HG03558 (cell line): ENCODE data around the gene SLC16A11.

Experiments
- ATAC-seq: cut with Tn5 transposase; IDR thresholded peaks from one replicate; pipeline ENCODE4 v1.9.1; 2021; ENCODE audit warnings: moderate number of reproducible peaks; ENCODE audit not compliant: unreplicated experiment; ENCODE audit errors: extremely low read depth

The SLC16A11 gene

DNA sequence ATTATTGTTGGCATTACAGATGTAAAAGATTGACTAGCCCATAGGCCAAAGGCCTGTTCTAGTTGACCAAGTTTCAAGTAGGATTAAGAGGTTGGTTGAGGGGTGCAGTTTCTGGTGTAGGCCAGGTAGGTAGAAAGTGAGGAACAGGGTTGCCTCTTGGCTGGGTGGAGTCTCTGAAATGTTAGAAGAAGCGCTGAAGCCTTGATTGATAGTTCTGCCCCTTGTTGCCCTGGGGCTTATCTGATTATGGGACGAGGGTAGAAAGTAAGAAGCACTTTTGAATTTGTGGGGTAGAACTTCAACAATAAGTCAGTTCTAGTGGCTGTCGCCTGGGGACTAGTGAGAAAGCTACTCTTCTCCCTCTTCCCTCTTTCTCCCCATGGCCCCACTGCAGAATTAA, 14.8 kb downstream of the SLC16A11 start:
- no peak for ATAC-seq

- no peak for ATAC-seq
Observed at GRCh38 chr17:7027335-7027734, 16.6 kb downstream of the SLC16A11 start.

DNA sequence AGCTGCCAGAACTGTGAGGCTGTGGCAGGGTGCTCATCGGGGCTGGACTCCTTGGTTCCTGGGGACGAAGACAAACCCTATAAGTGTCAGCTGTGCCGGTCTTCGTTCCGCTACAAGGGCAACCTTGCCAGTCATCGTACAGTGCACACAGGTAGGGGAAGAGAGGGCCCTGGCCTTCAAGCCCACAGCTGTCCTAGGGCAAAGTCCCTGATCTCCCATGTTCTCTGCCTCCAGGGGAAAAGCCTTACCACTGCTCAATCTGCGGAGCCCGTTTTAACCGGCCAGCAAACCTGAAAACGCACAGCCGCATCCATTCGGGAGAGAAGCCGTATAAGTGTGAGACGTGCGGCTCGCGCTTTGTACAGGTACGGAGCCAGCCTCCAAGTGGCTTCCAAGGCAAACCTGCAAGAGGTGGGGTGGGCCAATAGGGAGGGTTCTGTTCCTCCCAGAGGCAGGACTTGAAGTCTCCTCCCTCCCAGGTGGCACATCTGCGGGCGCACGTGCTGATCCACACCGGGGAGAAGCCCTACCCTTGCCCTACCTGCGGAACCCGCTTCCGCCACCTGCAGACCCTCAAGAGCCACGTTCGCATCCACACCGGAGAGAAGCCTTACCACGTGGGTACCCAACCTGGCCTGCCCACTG, 17.3 kb downstream of the SLC16A11 start:
- ATAC-seq = no peak

DNA sequence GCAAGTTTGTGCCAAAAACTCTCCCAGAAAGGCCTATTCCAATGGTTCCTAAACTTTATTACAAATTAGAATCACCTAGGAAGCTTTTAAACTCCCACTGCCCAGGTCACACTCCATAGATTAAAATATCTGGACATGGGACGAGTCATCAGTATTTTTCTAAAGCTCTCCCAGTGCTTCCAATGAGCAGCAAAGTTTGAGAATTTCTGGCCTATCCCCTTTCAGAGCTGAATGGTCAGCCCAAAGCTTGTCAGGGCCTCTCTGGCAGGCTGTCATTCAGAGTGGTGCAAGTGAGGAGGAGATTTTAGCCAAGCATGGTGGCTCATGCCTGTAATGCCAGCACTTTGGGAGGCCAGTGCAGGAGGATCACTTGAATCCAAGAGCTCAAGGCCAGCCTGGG, 18.6 kb downstream of the SLC16A11 start:
- ATAC-seq = no peak

GRCh38 chr17:7024402-7024785, 19.5 kb downstream of the SLC16A11 start:
- no peak for ATAC-seq

DNA sequence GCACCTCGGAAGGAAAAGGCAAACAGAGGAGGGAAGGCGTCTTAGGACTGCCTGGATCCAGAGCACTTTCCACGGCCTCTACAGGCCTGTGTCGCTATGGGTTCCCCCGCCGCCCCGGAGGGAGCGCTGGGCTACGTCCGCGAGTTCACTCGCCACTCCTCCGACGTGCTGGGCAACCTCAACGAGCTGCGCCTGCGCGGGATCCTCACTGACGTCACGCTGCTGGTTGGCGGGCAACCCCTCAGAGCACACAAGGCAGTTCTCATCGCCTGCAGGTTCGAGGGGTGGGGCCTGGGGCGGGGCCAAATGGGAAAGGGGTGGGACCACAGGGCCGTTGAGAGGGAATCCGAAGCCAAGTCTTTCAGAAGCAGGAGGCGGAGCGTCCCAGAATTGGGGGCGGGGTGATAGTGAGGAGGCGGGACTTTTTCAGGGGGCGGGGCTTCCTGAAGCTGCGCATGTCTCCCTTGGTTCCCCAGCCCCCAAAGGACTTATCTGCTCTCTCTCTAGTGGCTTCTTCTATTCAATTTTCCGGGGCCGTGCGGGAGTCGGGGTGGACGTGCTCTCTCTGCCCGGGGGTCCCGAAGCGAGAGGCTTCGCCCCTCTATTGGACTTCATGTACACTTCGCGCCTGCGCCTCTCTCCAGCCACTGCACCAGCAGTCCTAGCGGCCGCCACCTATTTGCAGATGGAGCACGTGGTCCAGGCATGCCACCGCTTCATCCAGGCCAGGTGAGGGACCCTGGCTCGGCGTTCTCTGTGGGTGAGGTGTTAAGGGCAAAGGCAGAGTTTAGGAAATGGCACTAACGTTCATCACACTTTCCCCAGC, 20.1 kb downstream of the SLC16A11 start:
- no peak for ATAC-seq

- ATAC-seq = no peak
Observed at GRCh38 chr17:7022781-7023571, 20.9 kb downstream of the SLC16A11 start, which contains the start of gene BCL6B. Gene BCL6B, plus strand, starts transcription at chr17:7023050. Its CDS starts 622 bp downstream, at chr17:7023672.

DNA sequence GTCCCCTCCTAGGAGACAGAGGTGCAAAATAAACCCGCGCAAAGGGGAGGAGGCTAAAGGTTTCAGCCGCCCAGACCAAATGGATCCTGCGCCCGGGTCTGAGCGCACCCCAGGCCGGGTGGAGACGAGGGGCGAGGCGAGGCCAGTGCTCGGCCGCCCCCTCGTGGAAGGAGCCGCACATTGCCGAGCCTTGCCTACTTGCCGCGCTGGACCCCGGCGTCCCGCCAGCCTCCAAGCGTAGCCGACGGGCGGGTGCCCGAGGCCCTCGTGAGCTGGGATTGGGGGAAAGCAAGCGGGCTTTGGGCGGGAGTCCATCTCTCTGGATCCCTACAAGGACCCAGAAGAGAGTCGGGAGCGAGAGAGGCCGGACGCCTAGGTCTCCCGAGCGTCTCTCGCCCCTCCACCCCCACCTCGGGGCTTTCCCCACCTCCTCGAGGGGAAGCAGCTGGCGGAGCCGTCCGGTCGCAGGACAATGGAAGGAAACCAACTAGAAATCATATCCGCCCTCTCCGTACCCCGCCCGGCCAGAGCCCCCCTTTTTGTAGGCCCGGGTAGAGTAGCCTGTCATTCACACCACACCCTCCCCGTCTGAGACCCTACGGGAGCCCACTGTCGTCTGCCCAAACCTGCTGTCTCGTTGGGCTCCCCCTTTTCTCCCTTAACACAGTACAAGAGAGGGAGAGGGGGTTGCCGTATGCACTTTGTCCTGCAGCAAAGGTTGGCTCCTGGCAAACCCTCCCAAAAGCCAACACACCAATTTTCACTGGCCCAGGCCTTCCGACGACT, 21.7 kb downstream of the SLC16A11 start:
- ATAC-seq = peak; percentile 43

DNA sequence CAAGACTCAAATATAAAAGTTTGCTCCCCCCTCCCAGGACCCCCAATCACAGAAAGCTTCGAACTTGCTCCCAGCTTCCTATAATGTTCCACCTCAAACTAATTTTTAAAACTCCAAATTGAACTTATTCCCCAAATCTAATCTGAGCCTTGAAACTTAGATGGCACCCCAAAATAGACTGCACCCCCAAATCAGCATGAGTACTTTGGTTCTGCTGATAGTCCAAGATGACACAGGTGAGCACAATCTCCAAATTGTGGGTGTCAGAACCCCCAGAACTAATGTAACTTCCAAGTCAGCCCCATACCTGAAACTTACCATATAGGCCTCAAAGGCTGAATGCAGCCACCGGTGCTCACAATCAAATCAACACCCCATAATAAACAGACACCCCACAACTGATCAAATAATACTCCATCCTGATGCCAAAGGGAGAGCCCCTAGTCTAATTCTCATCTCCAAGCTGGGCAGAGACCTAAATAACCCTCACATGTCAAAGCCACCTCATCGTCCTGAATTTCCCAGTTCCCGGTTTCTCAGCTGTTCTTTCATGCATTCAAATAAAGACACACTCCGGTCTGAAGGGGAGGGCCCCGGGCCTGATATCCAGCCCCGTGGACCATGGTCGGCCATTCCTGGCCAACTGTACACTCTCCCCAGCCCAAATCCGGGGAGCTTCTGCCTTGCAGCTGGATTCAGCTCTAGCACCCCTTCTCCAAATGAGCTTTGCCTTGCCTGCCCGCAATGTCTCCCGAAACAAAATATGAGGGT, 22.8 kb downstream of the SLC16A11 start:
- ATAC-seq = no peak

GRCh38 chr17:7019839-7020519, 23.9 kb downstream of the SLC16A11 start:
- ATAC-seq = no peak

GRCh38 chr17:7019367-7019766, 24.5 kb downstream of the SLC16A11 start:
- no peak for ATAC-seq

DNA sequence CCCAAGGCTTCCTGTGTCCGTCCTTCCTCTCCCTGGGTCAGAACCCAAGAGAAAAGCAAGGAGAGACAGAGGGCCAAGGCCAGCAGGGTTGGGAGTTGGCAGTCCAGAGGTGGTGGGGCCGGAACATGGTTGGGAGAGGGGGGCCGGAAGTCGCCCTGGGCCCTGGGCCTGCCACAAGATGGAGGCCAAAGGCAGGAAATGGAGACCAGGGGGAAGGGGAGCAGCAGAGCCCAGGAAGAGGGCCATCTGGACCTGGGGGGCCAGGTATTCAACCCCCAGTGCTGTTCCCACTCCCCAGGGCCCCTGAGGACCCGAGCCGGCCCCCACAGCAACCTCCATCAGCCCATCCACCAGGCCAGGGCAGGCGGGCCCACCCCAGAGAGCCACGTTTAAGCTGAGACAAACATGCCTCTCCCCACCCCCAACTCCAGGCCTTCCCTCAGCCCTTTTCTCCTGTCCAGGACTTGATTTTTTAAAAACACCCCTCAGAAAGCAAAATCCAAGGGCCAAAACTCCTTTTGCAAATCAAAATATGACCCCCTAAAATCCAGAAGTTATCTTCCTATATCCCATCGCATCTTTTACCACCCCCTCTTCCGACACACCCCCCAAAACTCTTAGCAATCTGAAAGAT, 25.4 kb downstream of the SLC16A11 start:
- ATAC-seq = no peak

- no peak for ATAC-seq
Observed at GRCh38 chr17:7017827-7018200, 26.1 kb downstream of the SLC16A11 start.

- no peak for ATAC-seq
Observed at GRCh38 chr17:7016886-7017826, 26.7 kb downstream of the SLC16A11 start.

- no peak for ATAC-seq
Observed at GRCh38 chr17:7016418-7016817, 27.5 kb downstream of the SLC16A11 start.

DNA sequence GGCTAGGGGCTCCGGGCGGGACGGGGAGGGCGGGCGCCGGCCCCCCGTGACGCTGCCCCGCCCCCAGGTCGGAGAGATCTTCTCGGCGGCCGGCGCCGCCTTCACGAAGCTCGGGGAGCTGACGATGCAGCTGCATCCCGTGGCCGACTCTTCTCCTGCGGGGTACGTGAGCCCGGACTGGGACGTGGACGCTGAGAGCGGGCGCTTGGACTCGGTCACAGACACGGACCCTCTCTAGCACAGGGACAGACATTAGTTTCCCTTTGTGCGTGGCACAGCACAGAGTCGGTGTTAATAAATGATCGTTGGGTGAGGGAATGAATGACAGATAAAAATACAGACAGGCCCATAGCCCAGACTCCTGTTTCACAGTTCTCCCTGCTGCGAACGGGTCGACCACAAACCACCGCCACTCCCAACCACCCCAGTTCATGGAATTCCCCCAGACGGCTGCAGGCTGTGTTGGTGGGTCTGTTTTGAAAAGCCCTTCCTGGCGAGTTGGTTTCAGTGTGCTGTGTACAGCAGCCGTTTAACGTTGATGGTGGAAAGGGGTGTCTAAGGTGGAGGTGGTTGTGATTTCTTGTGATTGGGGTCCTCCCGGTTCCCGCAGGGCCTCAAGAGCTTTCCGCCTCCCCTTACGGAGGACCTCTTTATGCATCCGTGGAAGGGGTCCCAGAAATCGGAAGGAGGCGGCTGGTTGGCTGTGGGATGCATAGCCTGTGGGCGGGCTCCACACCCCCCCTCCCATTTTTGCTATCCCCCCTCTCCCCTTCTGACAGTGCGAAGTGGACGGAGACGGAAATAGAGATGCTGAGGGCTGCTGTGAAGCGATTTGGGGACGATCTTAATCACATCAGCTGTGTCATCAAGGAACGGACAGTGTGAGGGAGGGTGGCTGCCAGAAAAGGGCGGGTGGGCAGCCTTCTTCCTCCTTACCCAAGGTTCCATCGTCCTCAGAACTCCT, 28.6 kb downstream of the SLC16A11 start:
- ATAC-seq = no peak
